ENCODE results near the gene TSHZ3.

Gene TSHZ3

DNA sequence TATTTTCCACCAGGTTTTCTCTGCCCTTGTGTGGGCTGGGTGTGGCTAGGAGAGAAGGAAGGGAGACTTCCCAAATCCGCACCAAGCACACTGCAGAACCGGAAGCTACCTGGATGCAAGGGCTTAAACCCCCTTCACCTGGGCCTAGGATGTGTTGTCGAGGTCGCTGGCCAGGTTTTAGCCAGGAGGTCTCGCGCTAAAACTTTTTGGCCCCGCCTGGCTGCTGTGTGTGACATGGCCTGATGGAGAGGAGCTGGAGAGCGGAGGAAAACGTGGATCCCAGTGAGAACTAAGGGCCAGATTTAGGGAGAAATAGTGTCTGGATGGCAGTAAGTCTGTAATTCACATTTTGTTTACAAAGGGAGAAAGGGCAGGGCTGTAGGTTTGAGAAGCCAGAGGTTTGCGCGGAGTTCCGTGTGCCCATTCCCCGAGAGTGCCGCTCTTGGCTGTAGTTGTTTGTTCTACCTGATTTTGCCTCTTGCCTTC, 3.1 kb upstream of the TSHZ3 start:
- Histone ChIP-seq H3K4me2 (ENCODE audit: low read length) (no peak overlapping the region), H3K4me1 (no peaks in the 10 kb centered on the region), H2AFZ (no peak overlapping the region), H3K36me3 (ENCODE audit: control insufficient read depth, insufficient read depth, low read length) (no peaks in the 10 kb centered on the region), H3K27ac (no peak overlapping the region), H3K4me3 (ENCODE audit: low read depth, low read length) (no peak overlapping the region), H3K79me2 (peaks cover 3% of the 10 kb centered on the region), H3K9ac (no peak overlapping the region), H3K27me3 (ENCODE audit: control insufficient read depth, insufficient read depth, low read length) (no peaks in the 10 kb centered on the region), H3K9me3 (ENCODE audit: control insufficient read depth, low read length) (no peaks in the 10 kb centered on the region)
- TF ChIP-seq, protein P1, sequence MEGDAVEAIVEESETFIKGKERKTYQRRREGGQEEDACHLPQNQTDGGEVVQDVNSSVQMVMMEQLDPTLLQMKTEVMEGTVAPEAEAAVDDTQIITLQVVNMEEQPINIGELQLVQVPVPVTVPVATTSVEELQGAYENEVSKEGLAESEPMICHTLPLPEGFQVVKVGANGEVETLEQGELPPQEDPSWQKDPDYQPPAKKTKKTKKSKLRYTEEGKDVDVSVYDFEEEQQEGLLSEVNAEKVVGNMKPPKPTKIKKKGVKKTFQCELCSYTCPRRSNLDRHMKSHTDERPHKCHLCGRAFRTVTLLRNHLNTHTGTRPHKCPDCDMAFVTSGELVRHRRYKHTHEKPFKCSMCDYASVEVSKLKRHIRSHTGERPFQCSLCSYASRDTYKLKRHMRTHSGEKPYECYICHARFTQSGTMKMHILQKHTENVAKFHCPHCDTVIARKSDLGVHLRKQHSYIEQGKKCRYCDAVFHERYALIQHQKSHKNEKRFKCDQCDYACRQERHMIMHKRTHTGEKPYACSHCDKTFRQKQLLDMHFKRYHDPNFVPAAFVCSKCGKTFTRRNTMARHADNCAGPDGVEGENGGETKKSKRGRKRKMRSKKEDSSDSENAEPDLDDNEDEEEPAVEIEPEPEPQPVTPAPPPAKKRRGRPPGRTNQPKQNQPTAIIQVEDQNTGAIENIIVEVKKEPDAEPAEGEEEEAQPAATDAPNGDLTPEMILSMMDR (IDR thresholded peaks at IDR 0.05) = no peak

DNA sequence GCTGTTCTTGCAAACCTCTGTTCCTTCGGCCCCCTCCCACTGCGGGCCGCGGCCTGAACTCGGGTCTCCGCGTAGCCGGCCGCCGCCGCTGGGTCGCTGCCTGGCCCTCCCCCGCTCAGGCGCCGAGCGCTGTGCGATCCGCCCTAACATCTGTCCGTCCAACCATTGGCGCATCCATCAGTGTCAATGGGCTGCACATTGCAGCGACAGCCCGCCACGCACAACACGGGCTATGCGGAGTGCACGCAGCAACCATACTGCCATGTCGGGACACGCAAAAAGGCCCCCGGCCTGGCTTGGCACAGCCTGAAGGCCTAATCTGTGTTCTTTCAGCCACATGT, 2.6 kb upstream of the TSHZ3 start:
- peak overlapping the region; percentile 58 for H3K4me2 ChIP-seq (ENCODE audit: low read length)
- H3K9ac ChIP-seq = no peak overlapping the region
- TF ChIP-seq, protein P1 (IDR thresholded peaks at IDR 0.05) = no peak
- H3K27me3 ChIP-seq (ENCODE audit: control insufficient read depth, insufficient read depth, low read length) = no peaks in the 10 kb centered on the region
- H3K4me3 ChIP-seq (ENCODE audit: low read depth, low read length) = peak overlapping the region; percentile 57
- no peaks in the 10 kb centered on the region for H3K36me3 ChIP-seq (ENCODE audit: control insufficient read depth, insufficient read depth, low read length)
- peak overlapping the region; percentile 93 for H2AFZ ChIP-seq
- H3K79me2 ChIP-seq = peaks cover 3% of the 10 kb centered on the region
- H3K4me1 ChIP-seq = no peaks in the 10 kb centered on the region
- H3K9me3 ChIP-seq (ENCODE audit: control insufficient read depth, low read length) = no peaks in the 10 kb centered on the region
- H3K27ac ChIP-seq = no peak overlapping the region

DNA sequence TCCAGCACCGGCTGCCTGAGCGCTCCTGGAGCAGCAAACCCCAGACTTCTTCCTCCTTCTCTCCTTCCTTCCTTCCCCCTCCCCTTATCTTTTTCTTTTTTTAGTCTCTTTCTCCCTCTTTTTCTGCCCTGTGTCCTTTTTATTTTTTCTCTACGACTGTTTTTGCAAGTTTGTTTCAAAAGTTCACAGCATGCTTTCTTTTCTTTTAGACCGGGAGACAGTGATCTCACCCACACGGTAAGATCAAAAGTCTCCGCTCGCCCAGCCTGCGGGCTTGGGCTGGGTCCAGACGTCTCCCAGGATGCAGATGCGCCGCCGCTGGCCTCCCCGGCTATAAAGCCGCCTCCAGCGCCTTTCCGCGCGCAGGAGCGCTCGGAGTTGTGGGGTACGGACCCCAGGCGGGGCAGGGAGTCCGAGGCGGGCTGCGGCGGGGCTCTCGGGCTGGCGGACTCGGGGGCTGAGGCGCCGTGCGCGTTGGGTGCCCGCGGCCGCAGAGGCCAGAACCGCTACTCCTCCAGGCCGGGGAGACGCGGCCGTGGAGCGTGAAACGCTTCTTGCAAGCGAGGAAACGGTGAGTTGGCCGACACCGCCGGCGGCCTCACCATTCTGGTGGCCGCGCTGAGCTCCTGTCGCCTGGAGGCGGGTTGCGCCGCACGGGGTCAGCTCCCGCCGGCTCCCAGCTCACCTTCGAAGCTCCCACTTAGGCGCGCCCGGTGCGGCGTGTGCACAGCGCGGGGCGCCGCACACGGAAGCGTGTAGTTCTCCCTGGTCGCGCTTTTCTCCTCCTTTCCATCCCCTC, 2.0 kb upstream of the TSHZ3 start:
- Histone ChIP-seq H3K9me3 (ENCODE audit: control insufficient read depth, low read length) (no peaks in the 10 kb centered on the region), H2AFZ (peak overlapping the region; percentile 93), H3K27me3 (ENCODE audit: control insufficient read depth, insufficient read depth, low read length) (no peaks in the 10 kb centered on the region), H3K4me2 (ENCODE audit: low read length) (peak overlapping the region; percentile 58), H3K27ac (peak overlapping the region; percentile 56), H3K9ac (no peak overlapping the region), H3K36me3 (ENCODE audit: control insufficient read depth, insufficient read depth, low read length) (no peaks in the 10 kb centered on the region), H3K79me2 (peaks cover 3% of the 10 kb centered on the region), H3K4me3 (ENCODE audit: low read depth, low read length) (peak overlapping the region; percentile 57), H3K4me1 (no peaks in the 10 kb centered on the region)
- TF ChIP-seq, protein P1 (IDR thresholded peaks at IDR 0.05) = no peak

DNA sequence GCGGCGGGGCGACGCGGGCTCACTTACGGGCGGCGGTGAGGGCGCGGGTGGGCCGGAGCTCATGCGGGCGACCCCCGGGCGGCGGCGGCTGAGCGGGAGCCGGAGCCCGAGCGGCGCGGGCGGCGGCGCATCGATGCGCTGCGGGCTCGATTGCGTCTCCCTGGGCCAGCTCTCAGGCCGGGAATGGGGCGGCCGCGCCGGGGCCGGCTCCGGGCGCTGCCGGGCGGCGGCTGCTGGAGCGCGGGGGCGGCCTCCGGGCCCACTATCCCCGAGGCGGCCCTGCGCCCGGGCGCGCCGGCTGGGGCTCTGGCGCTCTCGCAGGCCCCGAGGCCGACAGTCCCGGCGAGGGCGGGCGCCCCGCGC, 1.4 kb upstream of the TSHZ3 start:
- H3K36me3 ChIP-seq (ENCODE audit: control insufficient read depth, insufficient read depth, low read length) = no peaks in the 10 kb centered on the region
- peak overlapping the region; percentile 86 for H3K4me2 ChIP-seq (ENCODE audit: low read length)
- peak overlapping the region; percentile 53 for H3K9ac ChIP-seq
- no peaks in the 10 kb centered on the region for H3K27me3 ChIP-seq (ENCODE audit: control insufficient read depth, insufficient read depth, low read length)
- H3K4me1 ChIP-seq = no peaks in the 10 kb centered on the region
- H2AFZ ChIP-seq = peak overlapping the region; percentile 95
- peak overlapping the region; percentile 56 for H3K27ac ChIP-seq
- H3K9me3 ChIP-seq (ENCODE audit: control insufficient read depth, low read length) = no peaks in the 10 kb centered on the region
- peak overlapping the region; percentile 68 for H3K4me3 ChIP-seq (ENCODE audit: low read depth, low read length)
- peaks cover 3% of the 10 kb centered on the region for H3K79me2 ChIP-seq
- TF ChIP-seq, protein P1 (IDR thresholded peaks at IDR 0.05) = no peak
